CD4-positive, alpha-beta T cell treated with Interferon alpha-2 for 1 hour (primary cell): Measurements from ENCODE around the gene CCNK.

Experiments
- DNase-seq, 2 donors: peaks; one replicate each; pipeline ENCODE4 v3.0.0-alpha.2; 2020 to 2022

Gene CCNK

GRCh38 chr14:99556134-99556791 lies 75.1 kb downstream of the CCNK start:
- no peak for DNase-seq

- no peak for DNase-seq
These were observed 78.2 kb downstream of the CCNK start for GRCh38 chr14:99559286-99559990.

- no peak for DNase-seq
These were observed 79.2 kb downstream of the CCNK start for GRCh38 chr14:99560403-99560802.

DNA sequence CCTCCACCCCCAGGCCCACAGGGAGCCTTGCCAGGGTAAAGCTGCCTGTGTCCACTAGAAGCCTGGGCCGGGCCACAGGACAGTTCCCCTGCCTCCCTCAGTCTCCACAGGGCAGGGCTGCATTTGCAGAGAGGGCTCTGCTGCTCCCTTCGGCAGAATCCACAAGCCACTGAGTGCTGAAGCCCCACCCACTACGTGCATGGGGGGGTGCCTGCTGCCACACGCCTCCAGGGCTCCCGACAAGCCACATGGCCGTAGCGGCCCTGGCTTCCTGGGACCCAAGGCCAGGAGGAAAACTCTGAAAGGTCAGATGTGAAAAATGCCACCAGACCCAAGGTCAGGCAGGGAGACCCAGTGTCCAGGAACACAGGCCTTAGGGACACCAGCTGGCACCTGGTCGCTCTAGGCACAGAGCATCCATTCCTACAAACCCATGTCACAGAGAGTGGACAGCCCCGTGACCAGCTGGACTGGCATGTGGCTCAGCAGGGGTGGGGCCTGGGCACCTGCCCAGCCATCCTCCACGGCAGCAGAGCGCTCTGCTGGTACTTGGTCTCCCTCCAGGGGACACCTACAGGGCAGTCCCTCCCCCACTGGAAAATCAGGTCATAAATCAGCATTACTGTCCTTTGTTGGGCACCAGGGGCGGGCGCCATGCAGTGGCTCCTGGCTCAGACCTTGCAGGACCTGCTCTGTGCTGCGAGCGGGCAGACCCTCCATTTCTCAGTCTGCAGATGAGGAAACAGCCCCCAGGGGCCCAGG lies 79.9 kb downstream of the CCNK start:
- no peak for DNase-seq

DNA sequence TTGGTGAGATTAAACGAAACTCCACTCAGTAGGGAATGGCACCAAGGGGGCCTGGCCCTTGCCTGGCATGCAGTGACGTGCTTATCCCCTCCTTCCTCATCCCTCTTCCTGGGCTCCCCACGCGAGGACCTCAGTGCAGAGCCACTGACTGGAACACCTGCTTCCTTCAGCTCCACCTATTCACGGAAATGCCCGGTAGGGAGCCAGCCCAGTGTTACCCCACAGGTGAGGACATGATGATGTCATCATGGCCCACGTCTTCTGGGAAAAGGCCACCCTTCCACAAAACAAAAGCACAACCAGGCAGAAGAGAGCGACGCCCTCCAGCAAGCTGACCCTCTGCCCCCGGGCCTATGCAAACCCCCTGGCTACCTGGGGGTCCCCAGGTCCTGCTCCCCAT lies 80.7 kb downstream of the CCNK start:
- no peak for DNase-seq
